Measurements from ENCODE around the gene CCNJL.

CCNJL gene

GRCh38 chr5:160281275-160281674 lies 31.1 kb downstream of the CCNJL start:
- no peak for DNase-seq (ENCODE audit: extremely low read depth, low read depth)
- no peak for TF ChIP-seq CTCF (IDR thresholded peaks at IDR 0.05; ENCODE audit: low read depth, low read length)

- TF ChIP-seq CTCF (IDR thresholded peaks at IDR 0.05; ENCODE audit: low read depth, low read length), result no peak
- no peak for DNase-seq (ENCODE audit: extremely low read depth, low read depth)
Measured at GRCh38 chr5:160280384-160281095, 31.8 kb downstream of the CCNJL start.

- TF ChIP-seq CTCF (IDR thresholded peaks at IDR 0.05; ENCODE audit: low read depth, low read length), result no peak
- DNase-seq (ENCODE audit: extremely low read depth, low read depth), result no peak
Measured at GRCh38 chr5:160278343-160278742, 34.0 kb downstream of the CCNJL start.

- TF ChIP-seq CTCF (IDR thresholded peaks at IDR 0.05; ENCODE audit: low read depth, low read length), result no peak
- DNase-seq (ENCODE audit: extremely low read depth, low read depth), result no peak
Measured at GRCh38 chr5:160274483-160274931, 37.9 kb downstream of the CCNJL start.

GRCh38 chr5:160272889-160273288 lies 39.5 kb downstream of the CCNJL start:
- DNase-seq (ENCODE audit: extremely low read depth, low read depth), result no peak
- no peak for TF ChIP-seq CTCF (IDR thresholded peaks at IDR 0.05; ENCODE audit: low read depth, low read length)

- no peak for DNase-seq (ENCODE audit: extremely low read depth, low read depth)
- TF ChIP-seq CTCF (IDR thresholded peaks at IDR 0.05; ENCODE audit: low read depth, low read length), result no peak
Measured at GRCh38 chr5:160272264-160272663, 40.1 kb downstream of the CCNJL start.

- no peak for DNase-seq (ENCODE audit: extremely low read depth, low read depth)
- no peak for TF ChIP-seq CTCF (IDR thresholded peaks at IDR 0.05; ENCODE audit: low read depth, low read length)
Measured at GRCh38 chr5:160271836-160272235, 40.5 kb downstream of the CCNJL start.
